HL-60 (cell line): Measurements from ENCODE around the gene PDE4B.

Experiments used
- CTCF ChIP-seq: IDR thresholded peaks from one replicate; pipeline ENCODE4 v1.5.1; 2011; ENCODE audit warnings: low read length, control low read depth, inconsistent platforms; ENCODE audit not compliant: insufficient read depth
- POLR2AphosphoS5 ChIP-seq: IDR thresholded peaks from 2 replicates; pipeline ENCODE4 v1.6.1; 2012; ENCODE audit warnings: low read depth

- TF ChIP-seq CTCF = no peak
- no peak for TF ChIP-seq POLR2AphosphoS5
Observed at GRCh38 chr1:65896721-65897120, 104.0 kb downstream of the PDE4B start.
